ENCODE measurements around the gene MLIP. TPM values are rescaled to one million over a fixed set of nuclear protein-coding genes. Genes with fewer than 3 reads are reported as not detected.

Gene MLIP
- total RNA-seq, 1 experiment from 2014 or later = 0.59 TPM

GRCh38 chr6:54072635-54073313 is 38.5 kb upstream of the MLIP start:
- DNase-seq (ENCODE audit: low read depth, low spot score) (no peak), ATAC-seq (no peak)
- Histone ChIP-seq H3K4me3 (replicated peaks in 1 of 2; ENCODE audit: low read depth in 1 of 2, low read length in 2 of 2) (no peak overlapping the region), H4K20me1 (ENCODE audit: insufficient read depth) (no peaks in the 10 kb centered on the region), H3K4me2 (ENCODE audit: low read length) (no peak overlapping the region), H3K9me2 (ENCODE audit: insufficient read depth) (no peaks in the 10 kb centered on the region), H3K9me3 (ENCODE audit: control insufficient read depth in 1 of 2, insufficient read depth in 1 of 2, low read depth in 1 of 2, low read length in 2 of 2) (no peaks in the 10 kb centered on the region), H3K9ac (ENCODE audit: low read length) (no peak overlapping the region), H3K36me3 (ENCODE audit: control insufficient read depth in 1 of 2, insufficient read depth in 2 of 2, low read length in 2 of 2) (no peaks in the 10 kb centered on the region), H3K27me3 (ENCODE audit: insufficient read depth, low read length) (no peaks in the 10 kb centered on the region), H3K27ac (ENCODE audit: low read depth, low read length) (no peak overlapping the region), H3K4me1 (ENCODE audit: control insufficient read depth in 1 of 2, insufficient read depth in 2 of 2, low read length in 2 of 2) (no peaks in the 10 kb centered on the region), H3K79me2 (ENCODE audit: insufficient read depth, low read length) (no peaks in the 10 kb centered on the region), H2AFZ (ENCODE audit: low read depth, low read length, poor library complexity, severe bottlenecking) (no peak overlapping the region)
- ChIA-PET RAD21 (ENCODE audit: low non-redundant PET in 1 of 2, low total read pairs in 2 of 2, uncharacterized antibody in 2 of 2, unreplicated experiment in 2 of 2) (no interaction called here), POLR2A (no interaction called here), CTCF (interaction anchor here (1.4 kb wide), 1 partner anchor 172 kb away, joined by 3 read pairs; no protein-coding TSS in a partner anchor)
- intact Hi-C loops (cut with micrococcal nuclease) = no loop called here
- no TSS peak for BruUV-seq (replicated peaks)
- TF ChIP-seq EZH2phosphoT487 (IDR thresholded peaks at IDR 0.05; ENCODE audit: borderline replicate concordance) = no peak
- no peak for TF ChIP-seq TCF7L2 (IDR thresholded peaks at IDR 0.05; ENCODE audit: borderline replicate concordance, extremely low read depth, insufficient read depth, insufficient read length)
- no peak for TF ChIP-seq ATF3 (IDR thresholded peaks at IDR 0.05)
- no peak for TF ChIP-seq ZNF274 (IDR thresholded peaks at IDR 0.05; ENCODE audit: low read depth, low read length)
- TF ChIP-seq FOSL1 (IDR thresholded peaks at IDR 0.05; ENCODE audit: low read depth) = no peak
- no peak for TF ChIP-seq ZBTB33 (IDR thresholded peaks at IDR 0.05; ENCODE audit: extremely low read depth, insufficient replicate concordance, low read length)
- TF ChIP-seq POLR2AphosphoS5 (IDR thresholded peaks at IDR 0.05; ENCODE audit: low read depth, low read length) = no peak
- TF ChIP-seq CTCF (IDR thresholded peaks at IDR 0.05 in 2 of 3, conservative IDR thresholded peaks at IDR 0.05 in 1 of 3; ENCODE audit: borderline replicate concordance in 1 of 3, insufficient read depth in 1 of 3, low read depth in 2 of 3, low read length in 2 of 3) = no peak
- TF ChIP-seq SP1 (IDR thresholded peaks at IDR 0.05; ENCODE audit: low read depth) = no peak
- no peak for TF ChIP-seq EZH2 (IDR thresholded peaks at IDR 0.05)

Data from HCT116 (cell line).